ENCODE data around the gene SPR.

Gene SPR

DNA sequence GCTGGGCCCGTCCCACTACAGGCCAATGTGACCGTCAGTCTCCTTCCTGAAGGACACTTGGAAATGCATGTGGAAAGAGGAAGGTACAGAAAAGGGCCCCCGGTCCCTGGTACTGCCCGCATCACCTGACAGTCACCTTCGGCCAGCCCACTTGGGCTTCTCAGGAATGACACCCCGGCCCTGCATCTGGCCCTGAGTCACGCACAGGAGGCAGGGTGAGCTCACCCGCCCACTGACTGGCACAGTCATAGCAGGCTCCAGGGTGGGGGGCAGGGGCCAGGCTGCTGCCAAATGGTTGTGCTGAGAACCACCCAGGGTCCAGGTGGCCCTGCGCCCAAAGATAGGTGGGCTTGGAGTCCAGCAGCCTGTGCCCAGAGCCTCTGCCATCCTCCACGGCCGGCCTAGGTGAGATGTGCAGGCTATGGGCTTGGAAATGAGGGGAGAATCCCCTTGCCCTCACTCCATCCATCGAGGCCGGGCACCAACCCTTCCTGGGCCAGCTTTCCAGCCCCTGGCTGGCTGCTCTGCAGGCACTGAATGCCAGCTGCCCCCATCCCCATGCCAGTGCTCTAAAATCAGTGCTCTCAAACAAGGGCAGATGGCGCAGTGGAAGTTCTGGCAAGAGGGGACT is 44.2 kb downstream of the SPR start:
- no peak for DNase-seq (ENCODE audit: low read depth)

DNA sequence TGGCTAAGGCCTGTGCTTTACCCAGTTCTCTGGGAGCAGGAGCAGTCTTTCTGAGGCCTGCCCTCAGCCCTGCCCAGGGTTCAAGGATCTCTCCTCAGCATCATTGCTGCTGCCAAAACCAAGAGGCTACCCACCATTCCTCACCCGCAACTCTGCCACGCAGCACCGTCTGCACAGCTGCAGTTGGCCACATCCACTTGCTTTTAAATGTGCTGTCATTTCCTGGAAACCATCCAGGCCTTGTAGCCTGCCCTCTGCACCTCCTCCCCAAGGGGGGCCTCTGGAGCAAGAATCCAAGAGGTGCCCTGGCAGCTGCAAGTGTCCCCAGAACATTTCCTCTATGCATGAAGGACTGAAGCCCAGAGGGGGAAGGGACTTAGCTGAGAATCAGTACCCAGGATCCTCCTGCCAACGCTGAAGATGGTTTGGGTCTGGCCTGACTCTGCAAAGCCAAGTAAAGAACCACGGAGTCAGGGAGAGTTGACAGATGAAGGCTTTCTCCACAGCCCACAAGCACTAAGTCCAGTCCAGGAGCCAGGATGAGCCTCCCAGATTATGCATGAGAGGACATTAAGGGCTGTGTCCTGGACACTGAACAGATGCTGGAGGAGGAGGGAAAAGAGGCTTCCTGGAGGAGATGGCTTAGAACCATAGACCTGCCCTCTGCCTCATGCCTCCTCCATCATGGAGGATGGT is 45.0 kb downstream of the SPR start:
- DNase-seq (ENCODE audit: low read depth): no peak

GRCh38 chr2:72932805-72933204 is 45.6 kb downstream of the SPR start:
- DNase-seq (ENCODE audit: low read depth): no peak

DNA sequence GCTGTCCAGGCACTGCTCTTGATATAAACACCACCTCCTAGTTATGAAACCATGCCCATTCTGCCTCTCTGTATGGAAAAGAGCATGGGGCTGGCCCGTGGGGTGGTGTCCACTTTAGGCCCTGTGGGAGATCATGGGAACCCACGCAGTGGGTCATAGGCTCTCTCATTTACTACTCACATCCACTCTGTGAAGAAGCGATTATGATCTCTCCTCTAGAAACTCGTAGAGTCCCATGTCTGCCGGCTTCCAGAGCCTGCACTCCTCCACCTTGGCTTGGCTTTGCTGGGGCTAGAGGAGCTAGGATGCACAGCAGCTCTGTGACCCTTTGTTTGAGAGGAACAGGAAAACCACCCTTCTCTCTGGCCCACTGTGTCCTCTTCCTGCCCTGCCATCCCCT is 46.0 kb downstream of the SPR start:
- DNase-seq (ENCODE audit: low read depth): no peak

DNA sequence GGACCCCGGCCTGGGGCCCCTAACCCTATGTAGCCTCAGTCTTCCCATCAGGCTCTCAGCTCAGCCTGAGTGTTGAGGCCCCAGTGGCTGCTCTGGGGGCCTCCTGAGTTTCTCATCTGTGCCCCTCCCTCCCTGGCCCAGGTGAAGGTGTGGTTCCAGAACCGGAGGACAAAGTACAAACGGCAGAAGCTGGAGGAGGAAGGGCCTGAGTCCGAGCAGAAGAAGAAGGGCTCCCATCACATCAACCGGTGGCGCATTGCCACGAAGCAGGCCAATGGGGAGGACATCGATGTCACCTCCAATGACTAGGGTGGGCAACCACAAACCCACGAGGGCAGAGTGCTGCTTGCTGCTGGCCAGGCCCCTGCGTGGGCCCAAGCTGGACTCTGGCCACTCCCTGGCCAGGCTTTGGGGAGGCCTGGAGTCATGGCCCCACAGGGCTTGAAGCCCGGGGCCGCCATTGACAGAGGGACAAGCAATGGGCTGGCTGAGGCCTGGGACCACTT is 46.5 kb downstream of the SPR start:
- no peak for DNase-seq (ENCODE audit: low read depth)

DNA sequence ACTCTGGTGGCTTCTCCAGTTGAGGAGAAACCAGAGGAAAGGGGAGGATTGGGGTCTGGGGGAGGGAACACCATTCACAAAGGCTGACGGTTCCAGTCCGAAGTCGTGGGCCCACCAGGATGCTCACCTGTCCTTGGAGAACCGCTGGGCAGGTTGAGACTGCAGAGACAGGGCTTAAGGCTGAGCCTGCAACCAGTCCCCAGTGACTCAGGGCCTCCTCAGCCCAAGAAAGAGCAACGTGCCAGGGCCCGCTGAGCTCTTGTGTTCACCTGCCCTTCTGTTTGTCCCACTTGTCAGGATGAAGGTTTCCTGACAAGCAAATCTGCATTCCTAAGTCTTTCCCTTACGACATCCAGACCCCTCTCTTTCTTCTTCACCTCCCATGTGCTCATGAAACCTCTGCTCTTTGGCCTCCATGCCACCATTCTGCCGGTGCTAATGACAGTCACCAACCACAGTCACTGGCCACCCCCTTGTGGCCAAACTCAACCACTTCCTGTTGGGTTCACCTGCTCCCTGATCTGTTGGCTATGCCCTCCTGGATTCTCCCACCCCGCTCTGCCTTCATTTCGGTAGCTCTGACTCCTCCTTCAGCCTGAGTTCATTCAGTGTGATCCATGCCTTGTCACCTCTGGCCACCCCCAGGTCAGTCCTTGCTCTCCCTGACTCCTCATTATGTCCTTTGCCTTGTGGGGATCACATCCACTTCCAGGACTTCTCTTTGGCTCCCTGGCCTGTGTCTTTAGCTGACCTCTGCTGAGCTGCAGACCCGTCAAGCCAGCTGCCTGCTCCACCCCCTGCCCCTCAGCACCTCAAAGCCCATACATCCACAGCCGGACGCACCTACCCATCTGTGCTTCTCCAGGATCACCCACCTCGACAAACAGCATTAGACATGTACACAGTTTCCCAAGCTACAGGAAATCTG is 47.7 kb downstream of the SPR start:
- DNase-seq (ENCODE audit: low read depth): no peak

DNA sequence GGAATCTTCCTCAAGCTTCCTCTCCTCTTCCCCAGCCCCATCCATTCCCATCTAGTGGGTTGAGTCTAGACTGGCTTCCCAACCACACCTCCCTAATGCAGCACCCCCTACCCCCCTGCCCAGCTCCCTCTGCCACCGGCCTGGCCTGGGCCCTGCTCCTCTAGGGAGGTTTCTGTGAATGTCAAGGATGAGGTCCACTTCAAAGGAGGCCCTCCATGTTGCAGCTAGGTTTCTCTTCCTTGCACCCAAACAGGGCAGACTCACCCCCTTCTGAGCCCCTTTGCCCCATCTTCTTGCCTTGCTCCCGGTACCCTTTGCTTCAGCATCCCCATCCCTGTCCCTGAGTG is 48.4 kb downstream of the SPR start:
- no peak for DNase-seq (ENCODE audit: low read depth)

GRCh38 chr2:72936660-72937355 is 49.6 kb downstream of the SPR start:
- DNase-seq (ENCODE audit: low read depth): no peak

DNA sequence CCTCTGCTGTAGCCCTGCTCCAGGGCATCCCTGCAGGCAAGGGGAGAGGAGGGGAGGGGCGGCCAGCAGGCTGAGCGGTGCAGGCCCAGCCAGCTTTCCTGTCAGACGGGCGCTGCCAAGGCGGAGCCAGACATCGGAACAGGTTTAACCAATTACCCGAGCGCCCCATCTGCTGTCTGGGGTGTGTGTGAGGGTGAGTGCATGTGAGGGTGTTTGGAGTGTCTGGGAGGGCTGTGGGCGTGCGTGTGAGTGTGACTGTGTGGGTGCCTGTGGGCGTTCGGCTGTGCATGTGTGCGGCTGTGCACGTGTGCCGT is 50.1 kb downstream of the SPR start:
- no peak for DNase-seq (ENCODE audit: low read depth)

DNA sequence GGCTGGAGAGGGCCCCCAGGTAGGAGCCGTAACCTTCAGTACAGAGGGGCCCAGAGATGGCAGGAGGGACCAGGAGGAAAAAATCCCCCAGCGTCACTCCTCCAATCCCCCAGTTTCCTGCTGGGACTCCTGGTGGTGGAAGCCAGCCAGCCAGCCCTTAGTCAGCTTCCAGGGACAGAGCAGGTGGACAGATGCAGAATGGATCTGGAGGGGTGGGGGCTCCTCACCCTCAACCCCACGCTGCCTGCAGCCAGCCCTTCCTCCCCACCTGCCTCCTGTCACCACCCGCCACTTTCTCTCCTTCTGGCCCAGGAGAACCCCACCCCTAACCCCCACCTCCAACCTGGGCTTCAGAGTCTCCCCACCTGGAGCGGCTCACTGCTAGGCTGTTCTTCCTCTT is 51.2 kb downstream of the SPR start:
- no peak for DNase-seq (ENCODE audit: low read depth)

DNA sequence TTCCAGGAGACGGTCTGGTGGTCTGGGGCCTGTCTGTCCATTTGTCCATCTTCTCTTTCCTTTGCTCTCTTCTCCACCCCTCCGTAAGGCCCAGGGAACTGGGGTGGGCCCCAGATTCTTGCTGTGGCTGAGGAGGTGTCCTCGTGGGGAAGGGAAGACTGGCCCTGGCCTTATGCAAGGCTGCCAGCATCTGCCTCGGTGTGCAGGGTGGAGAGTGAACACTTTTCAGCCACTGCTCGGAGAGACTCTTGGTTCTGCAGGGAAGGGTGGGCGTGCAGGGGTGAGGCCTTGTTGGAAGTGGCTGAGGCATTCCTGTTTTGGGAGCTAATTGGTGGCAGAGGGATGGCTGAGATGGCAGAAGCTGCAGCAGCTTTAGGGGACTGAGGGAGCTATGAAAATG is 53.2 kb downstream of the SPR start:
- DNase-seq (ENCODE audit: low read depth): no peak

DNA sequence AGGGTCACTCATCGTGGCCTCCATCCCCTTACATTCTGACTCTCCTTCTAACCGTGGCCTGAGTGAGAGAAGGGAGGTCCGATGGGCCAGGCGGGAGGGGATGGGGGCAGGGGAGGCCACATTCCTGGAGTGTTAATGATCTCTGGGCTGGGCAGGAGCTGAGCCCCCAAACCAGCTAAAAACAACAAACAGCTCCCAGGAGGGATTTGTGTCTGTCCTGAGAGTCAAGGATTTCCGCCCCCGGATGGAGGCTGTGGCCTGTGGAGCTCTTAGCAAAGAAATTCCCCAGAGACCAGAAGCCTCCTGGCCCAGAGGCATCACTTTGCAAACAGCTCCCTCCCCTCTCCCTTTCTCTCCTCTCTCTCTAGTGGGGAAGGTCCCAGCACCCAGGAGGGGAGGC is 53.6 kb downstream of the SPR start:
- DNase-seq (ENCODE audit: low read depth): no peak
